SH-SY5Y (cell line): ENCODE results near the gene MAPK11.

Experiments used
- GATA2 ChIP-seq: IDR thresholded peaks from 2 replicates; pipeline ENCODE4 v1.6.1; 2011; ENCODE audit warnings: mild to moderate bottlenecking, low read depth, low read length
- GATA3 ChIP-seq: IDR thresholded peaks from 2 replicates; pipeline ENCODE4 v1.6.1; 2011; ENCODE audit warnings: low read depth, mild to moderate bottlenecking, low read length, moderate library complexity

Gene MAPK11

DNA sequence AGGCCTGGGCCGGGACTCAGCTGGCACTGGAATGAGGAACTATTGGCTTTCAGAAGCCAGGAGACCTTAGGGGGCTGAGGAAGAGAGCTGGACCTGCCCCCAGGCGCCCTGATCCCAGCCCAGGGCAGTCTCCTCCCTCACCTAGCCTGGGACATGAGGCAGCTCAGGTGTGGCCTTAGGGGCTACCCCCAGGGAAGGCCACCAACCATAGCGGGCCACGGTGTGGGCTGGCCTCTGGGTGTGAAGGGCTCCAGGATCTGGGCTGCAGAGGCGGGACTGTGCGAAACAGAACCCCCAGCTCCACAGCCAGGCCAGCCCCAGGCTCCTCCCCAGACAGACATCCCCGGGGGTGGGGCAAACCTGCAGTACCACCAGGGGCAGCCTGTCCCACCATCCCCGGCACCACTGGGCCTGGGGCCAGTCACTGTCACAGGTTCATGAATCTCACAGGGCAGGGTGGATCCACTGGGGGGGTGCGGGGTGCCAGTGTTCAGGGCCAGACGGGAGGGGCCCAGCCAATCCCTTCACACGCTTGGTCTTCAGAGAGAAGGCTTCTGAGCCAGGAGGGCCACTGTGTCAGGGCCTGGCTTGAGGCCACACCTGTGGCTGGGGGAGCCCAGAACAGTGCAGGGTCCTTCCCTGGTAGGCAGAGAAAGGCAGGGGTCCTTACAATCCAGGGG is 33.8 kb upstream of the MAPK11 start:
- no peak for TF ChIP-seq GATA2
- no peak for TF ChIP-seq GATA3

DNA sequence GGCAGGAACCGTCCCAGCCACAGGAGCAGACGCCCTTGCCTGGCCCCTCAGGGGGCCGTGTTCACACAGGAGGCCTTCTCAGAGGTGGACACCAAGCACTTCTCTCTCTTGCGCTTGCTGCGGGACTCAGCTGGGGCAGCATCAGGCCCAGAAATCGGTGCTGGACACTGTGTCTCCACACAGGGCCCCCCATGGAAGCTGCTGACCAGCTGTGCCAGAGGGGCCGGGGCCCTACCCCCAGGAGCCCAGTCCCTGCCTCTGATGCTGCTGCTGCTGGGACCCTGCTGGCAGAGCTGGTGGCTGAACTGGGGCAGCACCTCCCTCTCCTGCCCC is 33.3 kb upstream of the MAPK11 start:
- TF ChIP-seq GATA3 (no peak), GATA2 (no peak)

DNA sequence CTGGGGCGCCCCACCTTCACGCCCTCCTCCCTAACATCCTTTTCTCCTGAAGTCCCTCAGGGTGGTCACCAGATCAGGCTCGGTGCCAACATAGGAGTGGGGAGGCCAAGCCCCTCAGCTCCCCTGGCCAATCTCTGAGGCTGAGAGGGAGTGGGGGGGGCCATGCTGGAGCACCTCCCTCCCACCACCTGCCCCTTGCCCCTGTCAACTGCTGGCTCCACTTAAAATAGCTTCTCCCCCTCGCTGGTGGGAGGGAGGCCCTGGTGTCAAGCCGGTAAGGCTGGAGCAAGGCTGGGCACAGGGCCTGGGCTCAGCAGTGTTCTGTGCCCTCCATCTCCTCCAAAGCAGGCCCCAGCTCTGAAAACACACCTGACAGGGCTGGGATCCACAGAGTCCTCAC is 32.4 kb upstream of the MAPK11 start:
- TF ChIP-seq GATA3 (no peak), GATA2 (no peak)

DNA sequence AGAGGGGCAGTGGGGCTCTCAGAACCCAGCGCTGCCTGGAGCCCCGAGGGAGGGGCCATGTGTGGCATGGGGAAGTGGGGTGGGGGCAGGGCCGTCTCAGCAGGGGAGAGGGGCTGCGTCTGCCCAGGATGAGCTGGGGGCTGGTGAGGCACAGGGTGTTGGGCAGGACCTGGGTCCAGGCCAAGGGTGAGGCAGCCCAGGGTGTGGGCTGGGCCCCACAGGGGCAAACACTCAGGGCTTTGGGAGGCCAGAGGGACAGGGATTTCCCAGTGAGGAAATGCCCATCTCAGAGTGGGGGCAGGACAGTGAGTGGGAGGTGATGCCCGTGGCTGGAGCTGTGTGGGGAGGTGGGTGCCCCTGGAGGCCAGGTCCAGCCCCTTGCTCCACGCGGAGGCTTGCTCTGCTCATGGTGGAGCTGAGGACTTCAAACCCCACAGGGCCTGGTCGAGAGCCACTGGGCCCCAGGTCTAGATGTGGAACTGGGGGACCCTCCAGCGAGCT is 31.9 kb upstream of the MAPK11 start:
- no peak for TF ChIP-seq GATA2
- TF ChIP-seq GATA3 = no peak

DNA sequence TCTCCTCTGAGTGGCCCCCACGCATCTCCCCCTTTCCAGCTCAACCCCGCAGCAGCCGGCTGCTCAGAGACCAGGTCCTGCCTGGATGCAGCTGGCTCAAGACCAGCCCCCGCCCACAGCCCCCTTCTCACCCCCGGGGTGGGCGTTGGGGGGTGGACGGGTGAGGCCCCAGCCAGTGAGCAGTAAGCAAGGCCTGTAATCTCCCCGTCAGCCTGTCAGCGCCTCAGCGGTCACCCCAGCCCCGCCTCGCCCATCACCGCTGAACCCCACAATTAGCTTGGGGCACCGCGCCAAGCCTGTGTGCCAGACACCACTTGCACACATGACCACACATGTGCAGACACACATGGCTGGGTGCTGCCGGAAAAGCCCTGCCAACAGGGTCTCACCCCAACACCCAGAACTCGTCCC is 31.4 kb upstream of the MAPK11 start:
- TF ChIP-seq GATA2 = peak; percentile 20; the same call in 1 of the 2 replicates
- no peak for TF ChIP-seq GATA3

DNA sequence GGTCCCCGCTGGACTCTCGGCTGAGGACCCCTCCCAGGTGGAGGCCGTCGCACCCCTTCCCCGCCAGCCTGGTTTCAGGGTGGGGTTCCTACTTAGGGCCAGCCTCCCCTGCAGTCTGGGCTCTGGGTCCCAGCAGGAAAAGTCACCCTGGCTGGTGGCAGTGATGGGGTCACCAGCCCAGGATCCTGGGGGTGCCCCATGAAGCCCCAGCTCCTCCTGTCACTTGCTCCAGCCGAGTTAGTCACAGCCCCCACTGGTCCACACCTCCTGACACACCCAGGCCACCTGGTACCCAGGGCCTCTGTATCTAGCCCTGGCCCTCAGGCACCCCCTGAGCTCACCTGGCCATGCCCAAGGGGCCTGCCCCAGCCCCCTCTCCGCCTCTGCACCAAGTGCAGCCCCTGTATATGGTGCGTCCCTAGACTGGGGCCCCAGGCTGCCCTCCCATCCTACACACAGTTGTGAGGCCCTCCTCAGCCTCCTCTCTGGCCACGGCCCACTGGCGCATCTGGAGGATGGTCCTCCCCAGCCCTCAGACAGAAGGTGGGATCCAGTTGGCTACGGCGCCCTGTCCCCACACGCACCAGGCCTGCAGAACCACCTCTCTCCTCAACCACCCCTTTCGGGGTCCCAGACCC is 30.6 kb upstream of the MAPK11 start:
- TF ChIP-seq GATA3 (no peak), GATA2 (no peak)

DNA sequence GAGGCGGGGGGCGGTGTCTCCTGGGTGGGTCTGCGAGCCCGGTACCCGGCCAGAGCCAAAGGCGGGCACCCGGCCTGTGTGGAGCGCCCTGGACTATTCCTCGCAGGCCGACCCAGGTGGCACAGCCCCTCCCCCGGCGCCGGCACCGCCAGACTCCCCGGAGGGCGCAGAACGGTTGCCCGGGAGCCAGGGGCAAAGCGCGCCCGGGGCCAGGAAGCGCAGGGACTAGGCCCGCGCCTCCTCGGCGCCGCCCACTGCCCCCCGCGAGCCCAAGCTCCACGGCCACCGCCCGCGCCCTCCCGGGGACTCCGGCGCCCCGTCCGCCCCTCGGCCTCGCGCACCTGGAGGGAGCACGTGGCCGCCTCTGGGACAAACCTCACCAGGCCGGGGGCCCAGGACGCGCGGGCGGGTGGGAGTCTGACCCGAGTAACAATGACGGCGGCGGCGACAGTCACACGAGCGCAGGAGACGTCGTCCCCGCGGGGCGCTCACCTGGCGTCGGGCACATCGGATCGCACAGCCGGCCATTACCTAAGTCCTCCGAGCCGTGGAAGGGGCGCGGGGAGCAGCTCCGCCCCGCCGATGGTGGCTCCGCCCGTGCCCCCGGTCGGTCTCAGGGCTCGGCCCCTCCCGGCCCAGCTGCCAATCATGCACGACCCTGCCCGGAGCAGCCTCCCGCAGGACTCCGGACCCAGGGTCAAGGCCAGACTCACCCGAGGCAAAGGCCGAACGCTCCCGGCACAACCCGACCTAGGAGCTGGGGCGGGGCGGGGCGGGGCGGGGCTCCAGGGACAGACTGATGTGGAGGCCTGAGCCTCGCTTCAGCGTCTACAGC is 29.8 kb upstream of the MAPK11 start:
- TF ChIP-seq GATA3 (no peak), GATA2 (no peak)

DNA sequence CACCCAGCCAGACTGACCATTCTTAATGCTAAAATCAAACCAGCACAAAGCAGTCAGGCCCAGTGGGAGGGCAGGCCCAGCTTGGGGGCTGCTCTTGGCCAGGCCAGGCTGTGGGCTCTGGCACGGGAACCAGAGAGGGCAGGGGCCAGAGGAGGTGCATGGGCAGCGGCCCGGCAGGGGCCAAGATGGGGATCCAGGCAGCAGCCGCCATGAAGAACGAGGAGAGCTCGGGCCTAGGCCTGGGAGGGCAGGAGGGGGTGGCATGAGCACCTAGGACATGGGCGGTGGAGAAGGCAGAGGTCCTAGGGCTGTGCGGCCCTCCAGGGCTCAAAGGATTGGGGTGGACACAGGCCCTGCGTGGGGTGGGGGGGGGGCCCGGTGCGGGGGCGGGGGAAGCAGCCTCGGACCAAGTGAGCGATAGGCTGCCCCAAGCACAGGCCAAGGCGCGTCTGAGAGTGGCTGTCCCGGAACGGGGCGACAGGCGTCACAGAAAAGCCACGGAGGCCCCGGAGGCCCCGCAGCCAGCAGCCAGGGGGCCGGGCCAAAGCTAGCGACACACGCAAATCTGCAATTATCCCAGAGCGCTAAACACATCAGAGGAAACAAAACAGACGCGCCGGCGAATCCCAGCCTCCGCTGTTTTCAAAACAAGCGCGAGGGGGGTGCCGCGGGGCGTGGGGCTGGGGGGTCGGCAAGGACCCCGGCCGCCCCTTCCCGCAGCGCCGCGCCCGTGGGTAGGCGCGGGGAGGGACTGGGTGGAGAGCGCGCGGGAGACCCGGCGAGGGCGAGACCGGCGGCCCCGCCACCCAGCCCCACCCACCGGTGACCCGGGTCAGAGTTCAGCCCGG is 29.0 kb upstream of the MAPK11 start:
- no peak for TF ChIP-seq GATA3
- no peak for TF ChIP-seq GATA2

DNA sequence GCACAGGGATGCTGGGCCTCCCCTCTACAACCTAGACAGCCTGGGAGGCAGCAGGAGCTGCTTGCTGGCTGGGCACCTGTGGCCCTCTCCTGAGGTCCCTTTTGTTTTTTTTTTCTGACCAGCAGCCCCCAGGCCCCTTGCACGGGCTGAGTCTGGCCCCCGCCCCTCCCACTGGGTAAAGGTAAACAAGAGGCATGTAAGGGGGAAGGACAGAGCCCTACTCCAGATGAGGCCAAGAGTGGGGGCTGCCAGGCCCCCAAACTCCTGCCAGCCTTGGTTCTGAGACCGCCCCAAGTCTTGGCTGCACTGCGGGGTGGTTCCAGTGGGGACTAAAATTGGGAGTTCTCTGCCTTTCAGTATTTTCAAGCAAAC is 28.1 kb upstream of the MAPK11 start:
- TF ChIP-seq GATA2 = no peak
- no peak for TF ChIP-seq GATA3

DNA sequence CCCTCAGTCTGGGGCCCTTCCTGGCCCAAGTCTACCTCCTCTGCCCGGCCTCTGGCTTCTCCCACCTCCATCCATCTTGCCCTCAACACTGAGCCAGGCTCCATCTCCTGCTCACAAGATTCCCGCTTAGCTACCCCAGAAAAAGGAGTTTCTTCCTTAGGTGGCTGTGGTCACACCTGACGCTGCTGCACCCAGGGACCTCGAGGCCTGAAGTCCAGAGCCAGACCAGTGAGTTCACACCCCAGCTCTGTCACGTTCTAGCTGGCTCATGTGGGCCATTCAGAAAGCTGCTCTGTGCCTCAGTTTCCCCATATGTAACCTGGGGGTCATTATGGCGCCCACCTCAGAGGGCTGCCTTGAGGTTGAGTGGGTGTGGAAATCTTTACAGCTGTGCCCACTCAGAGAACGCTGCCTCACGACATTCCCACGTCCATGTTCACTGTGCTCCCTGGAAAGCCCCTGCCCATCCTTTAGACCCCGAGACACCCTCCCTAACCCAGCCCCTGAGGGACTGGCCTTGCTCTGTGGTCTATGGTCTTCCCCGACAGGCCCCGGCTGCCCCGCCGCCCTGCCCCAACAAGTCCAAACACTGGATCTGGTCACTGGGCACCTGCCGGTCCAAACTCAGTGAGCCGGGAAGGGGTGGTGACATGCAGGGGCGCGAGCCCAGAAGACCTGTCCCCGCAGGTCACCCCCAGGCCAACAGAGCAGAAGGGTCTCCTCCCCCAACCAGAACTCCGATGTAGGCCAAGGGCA is 27.5 kb upstream of the MAPK11 start:
- TF ChIP-seq GATA3 (no peak), GATA2 (no peak)

DNA sequence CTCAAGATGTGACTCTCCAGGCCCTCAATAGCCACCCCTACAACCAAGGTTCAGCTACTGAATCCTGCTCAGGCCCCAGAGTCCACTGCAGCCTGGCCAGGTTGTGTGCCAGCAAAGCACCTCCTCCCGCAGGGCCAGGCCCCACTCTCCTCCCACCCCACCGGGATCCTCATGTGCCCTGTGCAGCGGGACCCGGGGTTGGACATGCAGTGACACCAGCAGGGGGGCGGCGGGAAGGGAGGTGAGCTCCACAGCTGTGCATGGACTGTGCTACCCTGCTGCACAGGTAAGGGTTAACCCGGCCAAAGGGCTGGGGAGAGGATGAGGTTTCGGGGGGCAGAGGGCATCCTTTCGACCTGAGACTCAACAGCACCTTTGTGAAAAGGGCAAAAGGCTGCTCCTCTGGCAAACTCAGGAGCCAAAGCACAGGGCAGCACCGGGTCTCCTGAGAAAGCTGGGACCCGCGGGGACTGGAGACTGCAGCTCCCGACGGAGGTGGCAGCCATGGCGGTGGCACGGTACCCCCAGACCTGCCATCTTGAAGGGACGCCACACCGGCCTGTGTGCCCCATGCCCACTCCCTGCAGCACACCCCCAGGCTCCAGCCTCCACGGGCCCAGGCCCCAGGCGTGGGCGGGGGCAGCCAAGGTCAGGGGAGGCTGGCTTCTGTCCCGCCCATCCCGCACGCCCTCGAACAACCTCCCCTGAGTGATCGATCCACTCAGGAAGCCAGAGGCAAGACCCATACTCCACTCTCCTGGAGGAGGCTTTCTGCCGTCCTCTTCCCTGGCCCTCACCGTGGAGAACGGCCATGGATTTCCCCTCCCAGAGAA is 26.7 kb upstream of the MAPK11 start:
- no peak for TF ChIP-seq GATA2
- no peak for TF ChIP-seq GATA3

DNA sequence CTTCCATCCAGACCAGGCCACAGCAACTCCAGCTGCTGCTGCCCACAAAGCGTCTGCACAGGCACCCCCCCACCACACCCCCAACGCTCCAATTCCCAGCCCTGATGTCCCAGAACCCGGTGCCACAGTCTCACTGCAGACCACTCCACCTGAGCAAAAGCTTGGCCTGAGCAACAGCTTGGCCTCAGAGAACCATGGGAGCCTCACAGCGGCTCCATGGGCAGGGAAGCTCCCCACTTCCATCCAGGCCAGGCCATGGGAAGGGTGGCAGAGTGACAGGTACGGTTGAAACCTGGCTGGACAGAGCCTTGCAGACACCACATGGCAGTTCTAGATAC is 24.1 kb upstream of the MAPK11 start:
- TF ChIP-seq GATA2 = no peak
- TF ChIP-seq GATA3 = no peak
